WI38 (cell line): ENCODE data around the gene CNTN2.

Experiments
- H3K4me3 ChIP-seq: 2 replicates; pipeline ENCODE4 v1.5.1; 2011; ENCODE audit warnings: low read depth, mild to moderate bottlenecking, control low read depth, low read length
- TF ChIP-seq, protein P1 (sequence below): IDR thresholded peaks from 2 replicates; pipeline ENCODE4 v1.5.1; 2012; ENCODE audit warnings: low read depth, mild to moderate bottlenecking, control low read depth, low read length

Gene CNTN2

DNA sequence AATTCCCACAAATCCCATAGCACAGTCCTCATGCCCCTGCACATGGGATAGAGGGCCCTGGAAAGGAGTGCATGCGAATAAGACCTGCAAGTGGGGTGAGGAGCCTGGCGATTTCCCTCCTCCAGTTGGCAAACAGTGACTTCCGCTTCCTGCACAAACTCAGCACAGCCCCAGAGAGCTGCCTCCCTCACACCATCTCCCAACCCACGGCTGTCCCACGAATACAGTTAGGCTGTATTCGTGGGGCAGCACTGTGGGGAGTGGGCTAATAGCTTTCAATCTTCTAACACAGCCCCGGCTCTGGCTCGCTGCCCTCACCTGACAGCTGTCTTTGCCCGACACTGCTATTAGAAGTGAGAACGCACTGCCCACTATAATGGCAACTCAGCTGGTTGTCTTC lies 28.2 kb upstream of the CNTN2 start:
- no peak overlapping the region for H3K4me3 ChIP-seq
- TF ChIP-seq, protein P1, sequence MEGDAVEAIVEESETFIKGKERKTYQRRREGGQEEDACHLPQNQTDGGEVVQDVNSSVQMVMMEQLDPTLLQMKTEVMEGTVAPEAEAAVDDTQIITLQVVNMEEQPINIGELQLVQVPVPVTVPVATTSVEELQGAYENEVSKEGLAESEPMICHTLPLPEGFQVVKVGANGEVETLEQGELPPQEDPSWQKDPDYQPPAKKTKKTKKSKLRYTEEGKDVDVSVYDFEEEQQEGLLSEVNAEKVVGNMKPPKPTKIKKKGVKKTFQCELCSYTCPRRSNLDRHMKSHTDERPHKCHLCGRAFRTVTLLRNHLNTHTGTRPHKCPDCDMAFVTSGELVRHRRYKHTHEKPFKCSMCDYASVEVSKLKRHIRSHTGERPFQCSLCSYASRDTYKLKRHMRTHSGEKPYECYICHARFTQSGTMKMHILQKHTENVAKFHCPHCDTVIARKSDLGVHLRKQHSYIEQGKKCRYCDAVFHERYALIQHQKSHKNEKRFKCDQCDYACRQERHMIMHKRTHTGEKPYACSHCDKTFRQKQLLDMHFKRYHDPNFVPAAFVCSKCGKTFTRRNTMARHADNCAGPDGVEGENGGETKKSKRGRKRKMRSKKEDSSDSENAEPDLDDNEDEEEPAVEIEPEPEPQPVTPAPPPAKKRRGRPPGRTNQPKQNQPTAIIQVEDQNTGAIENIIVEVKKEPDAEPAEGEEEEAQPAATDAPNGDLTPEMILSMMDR: no peak

- H3K4me3 ChIP-seq: no peak overlapping the region
- TF ChIP-seq, protein P1: no peak
These were observed 27.8 kb upstream of the CNTN2 start for GRCh38 chr1:205015241-205015640.

GRCh38 chr1:205016075-205016474 lies 26.9 kb upstream of the CNTN2 start:
- TF ChIP-seq, protein P1: no peak
- H3K4me3 ChIP-seq: no peak overlapping the region

DNA sequence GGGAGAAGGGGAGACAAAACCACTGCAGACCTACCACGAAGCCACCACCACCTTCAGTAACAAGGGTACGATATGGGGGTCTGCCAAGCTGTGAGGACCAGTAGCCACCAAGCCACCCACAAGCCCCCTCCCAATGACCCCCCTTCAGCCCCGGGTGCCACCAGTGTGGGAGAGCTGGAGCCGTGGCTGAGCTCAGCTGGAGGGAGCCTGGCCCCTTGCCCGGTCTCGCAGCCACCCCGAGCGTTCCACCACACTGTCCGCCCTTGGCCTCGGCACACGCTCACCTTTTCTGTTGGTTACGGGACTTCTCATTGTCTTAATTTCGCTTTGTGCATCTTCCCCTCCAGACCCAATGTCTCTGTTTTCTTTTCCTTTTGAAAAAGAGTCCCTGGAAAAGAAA lies 26.4 kb upstream of the CNTN2 start:
- no peak overlapping the region for H3K4me3 ChIP-seq
- TF ChIP-seq, protein P1: no peak

DNA sequence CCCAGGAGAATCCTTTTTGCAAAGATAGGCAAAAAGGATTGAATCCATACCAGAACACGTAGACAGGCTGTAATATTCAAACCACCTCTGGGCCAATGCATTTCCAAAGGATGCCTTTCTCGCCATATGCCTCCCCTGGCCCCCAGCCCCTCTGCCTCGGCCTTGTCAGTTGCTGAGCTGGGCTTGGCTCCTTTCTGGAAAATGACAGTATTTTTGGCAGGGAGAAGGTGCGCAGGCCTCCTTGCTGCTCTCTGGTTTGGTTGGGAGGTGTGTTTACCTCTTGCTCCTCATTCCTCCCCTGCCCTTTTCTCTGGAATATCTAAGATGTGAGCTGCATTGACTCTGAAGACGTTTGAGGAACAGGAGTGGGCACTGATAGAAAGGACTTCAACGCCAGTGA lies 26.0 kb upstream of the CNTN2 start:
- no peak overlapping the region for H3K4me3 ChIP-seq
- TF ChIP-seq, protein P1: no peak

GRCh38 chr1:205017766-205018165 lies 25.2 kb upstream of the CNTN2 start:
- TF ChIP-seq, protein P1: no peak
- no peak overlapping the region for H3K4me3 ChIP-seq

DNA sequence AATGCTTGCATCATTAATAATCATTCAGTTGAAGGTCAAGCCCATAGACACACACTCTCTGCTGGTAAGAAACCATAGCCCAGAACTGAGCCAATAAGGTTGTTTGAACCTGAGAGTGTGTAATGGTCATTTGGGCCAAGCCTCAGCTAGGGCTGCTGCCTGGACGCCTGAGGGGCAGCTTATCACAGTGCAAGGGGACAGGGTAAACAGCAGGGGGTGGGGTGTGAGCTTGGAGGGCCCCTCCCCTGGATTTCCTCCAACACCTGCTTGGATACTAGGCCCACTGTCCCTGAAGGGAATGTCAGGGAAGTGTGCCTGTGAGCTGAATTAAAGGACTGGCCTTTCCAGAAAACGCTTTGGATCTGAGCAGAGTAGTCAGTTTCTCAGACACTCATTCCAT lies 24.6 kb upstream of the CNTN2 start:
- H3K4me3 ChIP-seq: no peak overlapping the region
- TF ChIP-seq, protein P1: no peak

DNA sequence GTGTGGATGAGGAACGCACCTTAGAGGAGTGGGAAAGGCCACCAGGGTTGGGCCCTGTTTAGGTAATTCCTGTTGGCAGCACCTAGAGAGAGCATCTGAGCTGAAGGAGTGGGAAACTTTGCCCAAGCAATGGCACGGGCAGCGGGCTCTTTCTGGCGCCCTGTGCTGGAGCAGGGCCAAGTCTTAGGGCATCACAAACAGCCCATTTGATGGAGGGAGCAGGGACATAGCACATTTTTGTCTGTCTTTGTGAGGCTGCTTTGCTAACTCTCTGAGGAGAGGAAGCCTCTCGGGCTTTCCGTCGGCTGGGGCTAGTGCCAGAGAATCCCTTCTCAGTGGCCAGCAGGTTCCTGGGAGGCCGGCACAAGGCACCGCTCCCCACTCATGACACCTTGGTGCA lies 22.5 kb upstream of the CNTN2 start:
- no peak overlapping the region for H3K4me3 ChIP-seq
- TF ChIP-seq, protein P1: no peak
